ENCODE data around the gene INSRR.
A peak's percentile ranks its signal among the peaks of the same experiment; 100 is the strongest.

The INSRR gene

GRCh38 chr1:156834322-156834721, 24.6 kb downstream of the INSRR start:
- no peak overlapping the region for H3K4me3 ChIP-seq (ENCODE audit: low read length in 2 of 2)
- H3K27me3 ChIP-seq (ENCODE audit: control insufficient read depth in 2 of 2, insufficient read depth in 2 of 2, low read length in 2 of 2), result peaks cover 16 to 21% of the 10 kb centered on the region in 2 donors

GRCh38 chr1:156833603-156834002, 25.3 kb downstream of the INSRR start:
- Histone ChIP-seq H3K27me3 (ENCODE audit: control insufficient read depth in 2 of 2, insufficient read depth in 2 of 2, low read length in 2 of 2) (peaks cover 14 to 17% of the 10 kb centered on the region in 2 donors), H3K27ac (ENCODE audit: low read depth in 2 of 2, low read length in 2 of 2) (no peak overlapping the region)

More at GRCh38 chr1:156834322-156834721, 24.6 kb downstream of the INSRR start:
- no peaks in the 10 kb centered on the region for H3K9me3 ChIP-seq (ENCODE audit: control insufficient read depth in 2 of 2, low read length in 2 of 2)
- no peak overlapping the region for H3K27ac ChIP-seq (ENCODE audit: low read depth in 2 of 2, low read length in 2 of 2)
- no peaks in the 10 kb centered on the region for H3K36me3 ChIP-seq (ENCODE audit: control insufficient read depth in 2 of 2, insufficient read depth in 2 of 2, low read length in 2 of 2)
- H3K9ac ChIP-seq (ENCODE audit: low read depth in 1 of 2, low read length in 2 of 2), result no peak overlapping the region
- H3K4me1 ChIP-seq (ENCODE audit: control insufficient read depth in 2 of 2, insufficient read depth in 2 of 2, low read length in 2 of 2), result no peaks in the 10 kb centered on the region

GRCh38 chr1:156832434-156832833, 26.5 kb downstream of the INSRR start:
- Histone ChIP-seq H3K27ac (ENCODE audit: low read depth in 2 of 2, low read length in 2 of 2) (no peak overlapping the region), H3K4me3 (ENCODE audit: low read length in 2 of 2) (no peak overlapping the region), H3K9me3 (ENCODE audit: control insufficient read depth in 2 of 2, low read length in 2 of 2) (no peaks in the 10 kb centered on the region), H3K9ac (ENCODE audit: low read depth in 1 of 2, low read length in 2 of 2) (no peak overlapping the region), H3K4me1 (ENCODE audit: control insufficient read depth in 2 of 2, insufficient read depth in 2 of 2, low read length in 2 of 2) (no peaks in the 10 kb centered on the region), H3K27me3 (ENCODE audit: control insufficient read depth in 2 of 2, insufficient read depth in 2 of 2, low read length in 2 of 2) (peaks cover 17 to 18% of the 10 kb centered on the region in 2 donors), H3K36me3 (ENCODE audit: control insufficient read depth in 2 of 2, insufficient read depth in 2 of 2, low read length in 2 of 2) (no peaks in the 10 kb centered on the region)

More at GRCh38 chr1:156833603-156834002, 25.3 kb downstream of the INSRR start:
- Histone ChIP-seq H3K4me3 (ENCODE audit: low read length in 2 of 2) (no peak overlapping the region), H3K9me3 (ENCODE audit: control insufficient read depth in 2 of 2, low read length in 2 of 2) (no peaks in the 10 kb centered on the region), H3K4me1 (ENCODE audit: control insufficient read depth in 2 of 2, insufficient read depth in 2 of 2, low read length in 2 of 2) (no peaks in the 10 kb centered on the region), H3K9ac (ENCODE audit: low read depth in 1 of 2, low read length in 2 of 2) (no peak overlapping the region), H3K36me3 (ENCODE audit: control insufficient read depth in 2 of 2, insufficient read depth in 2 of 2, low read length in 2 of 2) (no peaks in the 10 kb centered on the region)

GRCh38 chr1:156828400-156829124, 30.4 kb downstream of the INSRR start:
- Histone ChIP-seq H3K4me3 (ENCODE audit: low read length in 2 of 2) (no peak overlapping the region), H3K9ac (ENCODE audit: low read depth in 1 of 2, low read length in 2 of 2) (no peak overlapping the region), H3K9me3 (ENCODE audit: control insufficient read depth in 2 of 2, low read length in 2 of 2) (no peaks in the 10 kb centered on the region), H3K27me3 (ENCODE audit: control insufficient read depth in 2 of 2, insufficient read depth in 2 of 2, low read length in 2 of 2) (peaks cover 2 to 15% of the 10 kb centered on the region in 2 donors), H3K36me3 (ENCODE audit: control insufficient read depth in 2 of 2, insufficient read depth in 2 of 2, low read length in 2 of 2) (no peaks in the 10 kb centered on the region), H3K27ac (ENCODE audit: low read depth in 2 of 2, low read length in 2 of 2) (no peak overlapping the region), H3K4me1 (ENCODE audit: control insufficient read depth in 2 of 2, insufficient read depth in 2 of 2, low read length in 2 of 2) (no peaks in the 10 kb centered on the region)

- peaks cover 2 to 7% of the 10 kb centered on the region in 2 donors for H3K27me3 ChIP-seq (ENCODE audit: control insufficient read depth in 2 of 2, insufficient read depth in 2 of 2, low read length in 2 of 2)
- H3K4me1 ChIP-seq (ENCODE audit: control insufficient read depth in 2 of 2, insufficient read depth in 2 of 2, low read length in 2 of 2), result no peaks in the 10 kb centered on the region
- no peak overlapping the region for H3K4me3 ChIP-seq (ENCODE audit: low read length in 2 of 2)
- H3K9me3 ChIP-seq (ENCODE audit: control insufficient read depth in 2 of 2, low read length in 2 of 2), result no peaks in the 10 kb centered on the region
- H3K27ac ChIP-seq (ENCODE audit: low read depth in 2 of 2, low read length in 2 of 2), result no peak overlapping the region
- no peaks in the 10 kb centered on the region for H3K36me3 ChIP-seq (ENCODE audit: control insufficient read depth in 2 of 2, insufficient read depth in 2 of 2, low read length in 2 of 2)
- no peak overlapping the region for H3K9ac ChIP-seq (ENCODE audit: low read depth in 1 of 2, low read length in 2 of 2)
Observed at GRCh38 chr1:156826630-156827029, 32.3 kb downstream of the INSRR start.

- H3K4me3 ChIP-seq (ENCODE audit: low read length in 2 of 2), result no peak overlapping the region
- no peaks in the 10 kb centered on the region for H3K36me3 ChIP-seq (ENCODE audit: control insufficient read depth in 2 of 2, insufficient read depth in 2 of 2, low read length in 2 of 2)
- peaks cover 0 to under 1% of the 10 kb centered on the region in 2 donors for H3K27me3 ChIP-seq (ENCODE audit: control insufficient read depth in 2 of 2, insufficient read depth in 2 of 2, low read length in 2 of 2)
- H3K9me3 ChIP-seq (ENCODE audit: control insufficient read depth in 2 of 2, low read length in 2 of 2), result no peaks in the 10 kb centered on the region
- H3K27ac ChIP-seq (ENCODE audit: low read depth in 2 of 2, low read length in 2 of 2), result no peak overlapping the region
- H3K9ac ChIP-seq (ENCODE audit: low read depth in 1 of 2, low read length in 2 of 2), result no peak overlapping the region
- no peaks in the 10 kb centered on the region for H3K4me1 ChIP-seq (ENCODE audit: control insufficient read depth in 2 of 2, insufficient read depth in 2 of 2, low read length in 2 of 2)
Observed at GRCh38 chr1:156823210-156823790, 35.6 kb downstream of the INSRR start.

- H3K9me3 ChIP-seq (ENCODE audit: control insufficient read depth in 2 of 2, low read length in 2 of 2), result no peaks in the 10 kb centered on the region
- H3K4me3 ChIP-seq (ENCODE audit: low read length in 2 of 2), result no peak overlapping the region
- no peak overlapping the region for H3K9ac ChIP-seq (ENCODE audit: low read depth in 1 of 2, low read length in 2 of 2)
- H3K27me3 ChIP-seq (ENCODE audit: control insufficient read depth in 2 of 2, insufficient read depth in 2 of 2, low read length in 2 of 2), result no peaks in the 10 kb centered on the region
- no peaks in the 10 kb centered on the region for H3K4me1 ChIP-seq (ENCODE audit: control insufficient read depth in 2 of 2, insufficient read depth in 2 of 2, low read length in 2 of 2)
- H3K27ac ChIP-seq (ENCODE audit: low read depth in 2 of 2, low read length in 2 of 2), result no peak overlapping the region
- H3K36me3 ChIP-seq (ENCODE audit: control insufficient read depth in 2 of 2, insufficient read depth in 2 of 2, low read length in 2 of 2), result no peaks in the 10 kb centered on the region
Observed at GRCh38 chr1:156822680-156823079, 36.2 kb downstream of the INSRR start.

GRCh38 chr1:156821801-156822200, 37.1 kb downstream of the INSRR start:
- H3K4me3 ChIP-seq (ENCODE audit: low read length in 2 of 2), result no peak overlapping the region
- H3K27ac ChIP-seq (ENCODE audit: low read depth in 2 of 2, low read length in 2 of 2), result no peak overlapping the region
- peaks cover 0 to 2% of the 10 kb centered on the region in 2 donors for H3K4me1 ChIP-seq (ENCODE audit: control insufficient read depth in 2 of 2, insufficient read depth in 2 of 2, low read length in 2 of 2)
- no peaks in the 10 kb centered on the region for H3K36me3 ChIP-seq (ENCODE audit: control insufficient read depth in 2 of 2, insufficient read depth in 2 of 2, low read length in 2 of 2)
- no peaks in the 10 kb centered on the region for H3K9me3 ChIP-seq (ENCODE audit: control insufficient read depth in 2 of 2, low read length in 2 of 2)
- no peak overlapping the region for H3K9ac ChIP-seq (ENCODE audit: low read depth in 1 of 2, low read length in 2 of 2)
- no peaks in the 10 kb centered on the region for H3K27me3 ChIP-seq (ENCODE audit: control insufficient read depth in 2 of 2, insufficient read depth in 2 of 2, low read length in 2 of 2)

GRCh38 chr1:156816561-156817328, 42.2 kb downstream of the INSRR start, which contains the start of gene SH2D2A:
SH2D2A (minus strand) TSS chr1:156816848; CDS start chr1:156816708, 140 bp downstream.
- Histone ChIP-seq H3K27me3 (ENCODE audit: control insufficient read depth in 2 of 2, insufficient read depth in 2 of 2, low read length in 2 of 2) (no peaks in the 10 kb centered on the region), H3K27ac (ENCODE audit: low read depth in 2 of 2, low read length in 2 of 2) (peak within 1 kb of the TSS; percentile 69 to 84), H3K9ac (ENCODE audit: low read depth in 1 of 2, low read length in 2 of 2) (peak within 1 kb of the TSS; percentile 15 to 60), H3K4me1 (ENCODE audit: control insufficient read depth in 2 of 2, insufficient read depth in 2 of 2, low read length in 2 of 2) (peaks cover 16 to 18% of the 10 kb centered on the region in 2 donors), H3K36me3 (ENCODE audit: control insufficient read depth in 2 of 2, insufficient read depth in 2 of 2, low read length in 2 of 2) (no peaks in the 10 kb centered on the region), H3K9me3 (ENCODE audit: control insufficient read depth in 2 of 2, low read length in 2 of 2) (no peaks in the 10 kb centered on the region), H3K4me3 (ENCODE audit: low read length in 2 of 2) (peak within 1 kb of the TSS; percentile 51 to 57)

- Histone ChIP-seq H3K9ac (ENCODE audit: low read depth in 1 of 2, low read length in 2 of 2) (peak overlapping the region; percentile 15 to 60), H3K9me3 (ENCODE audit: control insufficient read depth in 2 of 2, low read length in 2 of 2) (no peaks in the 10 kb centered on the region), H3K27me3 (ENCODE audit: control insufficient read depth in 2 of 2, insufficient read depth in 2 of 2, low read length in 2 of 2) (no peaks in the 10 kb centered on the region), H3K4me1 (ENCODE audit: control insufficient read depth in 2 of 2, insufficient read depth in 2 of 2, low read length in 2 of 2) (peaks cover 16 to 18% of the 10 kb centered on the region in 2 donors), H3K36me3 (ENCODE audit: control insufficient read depth in 2 of 2, insufficient read depth in 2 of 2, low read length in 2 of 2) (no peaks in the 10 kb centered on the region), H3K27ac (ENCODE audit: low read depth in 2 of 2, low read length in 2 of 2) (peak overlapping the region; percentile 69 to 84), H3K4me3 (ENCODE audit: low read length in 2 of 2) (peak overlapping the region; percentile 51 to 57)
Observed at GRCh38 chr1:156815961-156816422, 42.9 kb downstream of the INSRR start.

All from mucosa of rectum (tissue), 2 donors.